Activated T-helper 2 cell treated with anti-CD3 and anti-CD28 coated beads, Interferon-gamma antibody, Interleukin-2, Interleukin-4, amounts not matched to agents 10 μg/mL and 5 μg/mL and 100 μg/mL, durations not matched to agents 14 hours and 24 hours and 36 hours (primary cell): ENCODE results near the gene MUL1. TPM values are rescaled to one million over a fixed set of nuclear protein-coding genes. Genes with fewer than 3 reads are reported as not detected.

Experiments
- DNase-seq: peaks from one replicate; pipeline ENCODE4 v3.0.0; 2021; ENCODE audit warnings: low spot score
- H3K27ac Mint-ChIP-seq: one replicate; pipeline ENCODE4 v1.8.0; 2021; ENCODE audit warnings: mixed read lengths
- H3K27me3 Mint-ChIP-seq: one replicate; pipeline ENCODE4 v1.8.0; 2021; ENCODE audit warnings: low read depth, mixed read lengths
- H3K36me3 Mint-ChIP-seq: one replicate; pipeline ENCODE4 v1.8.0; 2021; ENCODE audit warnings: low read depth, mixed read lengths
- H3K4me1 Mint-ChIP-seq: one replicate; pipeline ENCODE4 v1.8.0; 2021; ENCODE audit warnings: low read depth, mixed read lengths
- H3K4me3 Mint-ChIP-seq: one replicate; pipeline ENCODE4 v1.8.0; 2021; ENCODE audit warnings: low read depth, mild to moderate bottlenecking, moderate library complexity, mixed read lengths
- H3K9me3 Mint-ChIP-seq: one replicate; pipeline ENCODE4 v1.8.0; 2021; ENCODE audit warnings: mixed read lengths
- intact Hi-C: fragments of 100-400 bp; cut with micrococcal nuclease; formaldehyde crosslinking; loops from one replicate; pipeline ENCODE4 v1.15.1; 2023
- total RNA-seq: library from RNA; stranded (reverse); gene quantifications from 2 replicates; pipeline ENCODE4 v1.2.3, GENCODE V29; 2022

The MUL1 gene
- total RNA-seq, 1 donor from 2014 or later: 17.1 TPM

DNA sequence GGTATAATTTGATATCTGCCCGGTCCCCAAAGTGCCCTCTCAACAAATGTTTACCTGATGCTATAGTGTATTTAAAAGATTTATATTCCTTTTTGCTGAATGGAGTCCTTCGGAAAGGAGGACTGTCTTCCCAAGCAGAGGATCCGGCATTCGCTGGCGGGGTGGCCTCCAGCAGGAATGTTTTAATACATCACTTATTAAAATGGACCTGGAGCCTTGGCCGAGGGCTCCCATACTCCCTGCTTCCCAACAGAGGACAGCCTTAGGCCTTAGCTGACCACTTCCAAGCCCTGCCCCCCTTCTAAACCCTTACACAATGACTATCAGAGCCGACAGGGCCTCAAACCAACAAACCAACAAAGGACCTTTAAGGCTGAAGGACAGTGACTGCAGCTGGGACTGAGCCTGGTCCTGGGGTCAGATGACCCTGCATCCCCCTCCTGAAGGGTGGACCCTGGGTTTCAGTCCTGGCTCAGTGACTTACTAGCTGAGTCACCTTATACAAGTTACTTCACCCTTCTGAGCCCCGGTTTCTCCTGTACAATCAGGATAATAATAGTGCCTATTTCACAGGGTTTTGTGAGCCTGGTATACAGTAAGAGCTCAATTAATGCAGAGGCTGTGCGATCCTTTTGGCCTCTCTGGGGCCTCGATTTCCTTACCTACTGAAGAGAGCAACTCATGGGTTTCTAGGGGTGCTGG lies 27.6 kb downstream of the MUL1 start:
- DNase-seq: no peak
- no peak overlapping the region for H3K27ac Mint-ChIP-seq
- H3K4me3 Mint-ChIP-seq: no peak overlapping the region
- peaks cover 79% of the 10 kb centered on the region for H3K27me3 Mint-ChIP-seq
- no peaks in the 10 kb centered on the region for H3K36me3 Mint-ChIP-seq
- H3K4me1 Mint-ChIP-seq: peaks cover 4% of the 10 kb centered on the region
- intact Hi-C loops: no loop called here
- no peaks in the 10 kb centered on the region for H3K9me3 Mint-ChIP-seq

DNA sequence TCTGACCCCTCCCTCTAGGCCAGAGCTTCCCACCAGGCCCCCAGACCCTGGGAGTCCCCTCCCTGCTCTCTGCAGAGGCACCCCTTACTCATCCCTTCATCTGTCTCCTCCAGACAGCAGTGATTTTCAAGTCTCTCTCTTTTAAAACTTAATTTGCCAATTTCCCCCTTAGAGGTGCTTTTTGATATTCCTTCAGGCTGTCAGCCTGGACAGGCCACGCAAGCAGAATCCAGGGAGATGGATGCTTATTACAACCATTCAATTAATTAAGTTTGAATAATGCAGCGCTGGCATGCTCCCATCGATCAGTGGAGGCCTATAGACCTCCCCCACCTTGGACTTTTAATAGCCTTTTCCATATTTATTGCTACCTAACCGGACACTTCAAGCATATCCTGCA lies 28.1 kb downstream of the MUL1 start:
- H3K27ac Mint-ChIP-seq: no peak overlapping the region
- intact Hi-C loops: no loop called here
- H3K4me1 Mint-ChIP-seq: peaks cover 4% of the 10 kb centered on the region
- H3K27me3 Mint-ChIP-seq: peaks cover 85% of the 10 kb centered on the region
- no peaks in the 10 kb centered on the region for H3K36me3 Mint-ChIP-seq
- H3K9me3 Mint-ChIP-seq: no peaks in the 10 kb centered on the region
- no peak for DNase-seq
- no peak overlapping the region for H3K4me3 Mint-ChIP-seq

DNA sequence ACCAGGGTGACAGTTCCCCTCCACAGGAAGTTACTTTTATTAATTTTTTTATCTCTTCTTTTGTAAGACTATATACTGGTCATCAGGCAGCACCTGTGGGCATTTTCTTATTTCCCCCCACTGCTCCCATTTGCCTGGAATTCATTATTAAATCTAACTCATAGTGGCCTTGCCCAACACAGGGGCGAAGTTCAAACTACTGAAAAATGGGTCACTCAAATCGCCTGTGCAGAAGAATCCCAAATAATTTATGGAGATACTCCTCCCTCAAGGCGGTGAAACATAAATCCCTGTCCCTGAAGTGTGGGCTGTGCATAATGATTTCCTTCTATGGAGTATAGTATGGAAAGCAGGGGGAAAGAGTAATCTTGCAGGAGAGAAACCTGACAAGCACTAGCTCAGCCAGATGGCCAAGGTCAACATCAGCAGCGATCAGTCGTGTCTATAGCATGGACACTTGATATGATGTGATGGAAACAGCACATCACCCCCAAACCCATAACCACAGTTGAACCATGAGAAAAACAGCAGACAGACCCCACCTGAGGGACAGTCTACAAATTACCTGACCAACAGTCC lies 29.8 kb downstream of the MUL1 start:
- intact Hi-C loops: no loop called here
- Mint-ChIP-seq H3K36me3 (no peaks in the 10 kb centered on the region), H3K4me3 (no peak overlapping the region), H3K27ac (no peak overlapping the region), H3K4me1 (no peaks in the 10 kb centered on the region), H3K27me3 (peaks cover 85% of the 10 kb centered on the region), H3K9me3 (no peaks in the 10 kb centered on the region)
- no peak for DNase-seq

DNA sequence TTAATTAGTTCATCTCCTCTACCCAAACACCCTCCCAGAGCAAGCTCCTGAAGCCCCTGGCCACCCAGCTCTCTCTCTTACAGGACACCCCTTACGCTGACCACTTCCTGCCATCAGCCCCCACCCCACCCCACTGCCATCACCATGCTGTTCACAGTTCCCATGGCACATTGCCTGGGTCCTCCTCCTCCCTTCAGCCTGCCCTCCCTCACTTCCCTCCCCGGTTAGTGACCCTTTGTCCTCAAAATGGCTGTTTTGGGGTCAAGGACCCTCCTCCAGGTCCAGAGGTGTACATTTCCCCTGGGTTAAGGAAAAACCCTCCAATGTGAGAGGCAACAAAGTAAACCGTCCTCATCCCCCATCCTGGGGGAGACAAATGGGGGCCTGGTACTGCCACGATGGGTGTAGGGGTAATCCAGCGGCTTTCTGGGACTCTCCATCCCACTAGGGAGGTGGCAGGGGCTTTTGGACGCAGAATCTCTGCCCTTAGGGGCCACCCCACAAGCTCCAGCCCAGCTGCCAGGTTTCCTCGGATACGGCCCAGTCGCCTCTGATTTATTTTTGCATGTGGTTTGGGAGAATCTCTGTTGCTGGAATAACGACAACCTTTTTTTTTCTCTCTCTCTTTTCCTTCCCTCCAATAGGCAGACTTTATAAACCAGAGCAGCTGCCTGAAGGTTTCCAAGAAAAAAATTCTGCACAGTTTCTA lies 30.4 kb downstream of the MUL1 start:
- no peak overlapping the region for H3K27ac Mint-ChIP-seq
- intact Hi-C loops: no loop called here
- H3K4me3 Mint-ChIP-seq: no peak overlapping the region
- H3K4me1 Mint-ChIP-seq: no peaks in the 10 kb centered on the region
- peaks cover 80% of the 10 kb centered on the region for H3K27me3 Mint-ChIP-seq
- no peaks in the 10 kb centered on the region for H3K36me3 Mint-ChIP-seq
- DNase-seq: no peak
- no peaks in the 10 kb centered on the region for H3K9me3 Mint-ChIP-seq

DNA sequence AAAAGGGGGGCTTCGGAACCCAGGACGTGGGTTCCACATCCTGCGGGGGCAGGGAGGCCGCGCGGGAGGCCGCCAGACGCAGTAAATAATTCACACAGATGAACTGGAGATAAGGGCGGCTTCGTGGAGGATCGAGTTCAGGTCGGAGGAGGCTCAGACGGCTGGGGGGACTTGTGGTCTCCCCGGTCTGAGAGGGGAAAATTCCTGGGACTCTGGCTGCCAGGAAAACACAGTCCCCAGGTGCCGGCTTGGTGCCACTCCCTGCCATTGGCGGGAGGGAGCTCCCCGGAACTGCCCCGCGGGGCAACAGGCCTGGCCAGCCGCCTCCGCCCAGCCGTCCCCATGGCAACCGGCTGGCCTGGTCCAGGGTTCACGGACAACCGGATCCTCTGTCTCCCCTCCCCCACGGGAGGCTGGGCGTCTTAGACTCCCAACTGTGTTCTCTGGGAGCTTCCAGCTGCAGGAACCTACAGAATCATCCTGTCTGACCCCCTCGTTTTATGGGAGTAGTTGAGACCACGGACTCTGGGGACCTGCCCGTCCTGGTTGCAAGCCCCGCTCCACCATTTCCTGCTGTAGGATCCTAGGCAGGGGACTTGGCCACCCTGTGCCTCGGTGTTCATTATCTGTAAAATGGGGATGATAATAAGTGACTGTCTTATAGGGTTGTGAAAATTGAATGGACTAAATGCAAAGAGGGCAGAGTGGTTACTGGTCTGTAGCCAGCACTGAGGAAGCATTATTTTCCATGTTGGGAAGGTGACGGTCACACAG lies 31.5 kb downstream of the MUL1 start:
- peaks cover 76% of the 10 kb centered on the region for H3K27me3 Mint-ChIP-seq
- no peaks in the 10 kb centered on the region for H3K36me3 Mint-ChIP-seq
- H3K9me3 Mint-ChIP-seq: no peaks in the 10 kb centered on the region
- H3K4me1 Mint-ChIP-seq: no peaks in the 10 kb centered on the region
- H3K4me3 Mint-ChIP-seq: no peak overlapping the region
- DNase-seq: no peak
- H3K27ac Mint-ChIP-seq: no peak overlapping the region
- intact Hi-C loops: no loop called here

DNA sequence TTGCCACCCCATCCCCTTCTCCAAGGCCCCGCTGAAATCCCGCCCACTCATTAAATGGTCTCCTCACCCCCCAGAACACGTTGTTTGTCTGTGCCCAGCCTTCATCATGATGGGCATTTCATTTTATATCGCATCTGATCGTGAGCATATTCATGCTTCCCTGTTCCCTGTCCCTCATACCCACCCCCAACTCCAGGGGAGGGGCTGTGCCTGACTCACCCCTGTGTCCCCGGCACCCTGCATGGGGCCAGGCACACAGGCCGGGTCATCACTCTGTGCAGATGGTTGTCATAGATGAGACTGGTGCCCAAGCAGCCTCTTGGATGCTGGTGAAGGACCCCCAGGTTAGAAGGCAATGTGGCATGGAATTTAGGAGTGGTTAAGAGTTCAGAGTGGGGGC lies 33.0 kb downstream of the MUL1 start:
- Mint-ChIP-seq H3K9me3 (no peaks in the 10 kb centered on the region), H3K27ac (no peak overlapping the region), H3K36me3 (no peaks in the 10 kb centered on the region), H3K27me3 (peaks cover 64% of the 10 kb centered on the region), H3K4me3 (no peak overlapping the region), H3K4me1 (no peaks in the 10 kb centered on the region)
- DNase-seq: no peak
- intact Hi-C loops: no loop called here

DNA sequence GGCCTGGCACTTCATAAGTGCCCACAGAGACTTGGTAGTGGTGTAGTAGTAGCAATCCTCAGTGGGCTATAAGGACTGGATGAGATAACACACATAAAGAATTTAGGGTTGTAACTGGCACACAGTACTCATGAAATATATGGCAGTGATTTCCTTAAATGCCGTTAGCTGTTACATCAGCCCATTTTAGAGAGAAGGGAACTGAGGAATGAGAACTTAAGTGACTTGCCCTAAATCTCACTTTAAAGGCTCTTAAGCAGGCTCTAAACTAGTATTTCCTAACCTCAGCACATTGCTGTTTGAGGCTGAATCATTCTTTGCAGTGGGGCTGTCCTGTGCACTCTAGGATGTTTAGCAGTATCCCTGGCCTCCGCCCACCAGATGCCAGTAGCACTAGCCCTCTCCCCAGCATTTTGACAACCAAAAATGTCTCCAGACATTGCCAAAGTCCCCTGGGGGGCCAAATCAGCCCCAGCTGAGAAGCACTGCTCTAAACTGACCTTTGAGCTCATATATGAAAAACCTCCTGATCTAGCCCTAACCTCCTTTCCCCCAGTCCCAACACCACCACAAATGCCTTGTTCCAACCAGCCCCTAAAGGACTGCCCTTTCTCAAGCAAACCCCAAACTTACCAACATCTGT lies 33.5 kb downstream of the MUL1 start:
- Mint-ChIP-seq H3K36me3 (no peaks in the 10 kb centered on the region), H3K9me3 (no peaks in the 10 kb centered on the region), H3K27ac (no peak overlapping the region), H3K27me3 (peaks cover 59% of the 10 kb centered on the region), H3K4me1 (no peaks in the 10 kb centered on the region), H3K4me3 (no peak overlapping the region)
- no peak for DNase-seq
- intact Hi-C loops: no loop called here

DNA sequence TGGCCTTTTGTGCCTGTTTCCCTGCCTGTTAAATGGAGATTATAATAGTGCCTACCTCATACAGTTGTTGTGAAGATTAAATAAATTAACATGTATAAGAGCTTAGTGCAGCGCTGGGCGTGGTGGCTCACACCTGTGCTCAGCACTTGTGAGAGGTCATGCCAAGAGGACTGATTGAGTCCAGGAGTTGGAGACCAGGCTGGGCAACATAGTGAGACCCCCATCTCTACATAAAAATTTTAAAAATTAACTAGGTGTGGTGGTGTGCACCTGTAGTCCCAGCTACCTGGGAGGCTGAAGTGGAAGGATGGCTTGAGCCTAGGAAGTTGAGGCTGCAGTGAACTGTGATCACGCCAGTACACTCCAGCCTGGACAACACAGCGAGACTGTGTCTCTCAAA lies 34.1 kb downstream of the MUL1 start:
- DNase-seq: no peak
- Mint-ChIP-seq H3K36me3 (no peaks in the 10 kb centered on the region), H3K27me3 (peaks cover 54% of the 10 kb centered on the region), H3K4me1 (no peaks in the 10 kb centered on the region), H3K9me3 (no peaks in the 10 kb centered on the region), H3K27ac (no peak overlapping the region), H3K4me3 (no peak overlapping the region)
- intact Hi-C loops: no loop called here

DNA sequence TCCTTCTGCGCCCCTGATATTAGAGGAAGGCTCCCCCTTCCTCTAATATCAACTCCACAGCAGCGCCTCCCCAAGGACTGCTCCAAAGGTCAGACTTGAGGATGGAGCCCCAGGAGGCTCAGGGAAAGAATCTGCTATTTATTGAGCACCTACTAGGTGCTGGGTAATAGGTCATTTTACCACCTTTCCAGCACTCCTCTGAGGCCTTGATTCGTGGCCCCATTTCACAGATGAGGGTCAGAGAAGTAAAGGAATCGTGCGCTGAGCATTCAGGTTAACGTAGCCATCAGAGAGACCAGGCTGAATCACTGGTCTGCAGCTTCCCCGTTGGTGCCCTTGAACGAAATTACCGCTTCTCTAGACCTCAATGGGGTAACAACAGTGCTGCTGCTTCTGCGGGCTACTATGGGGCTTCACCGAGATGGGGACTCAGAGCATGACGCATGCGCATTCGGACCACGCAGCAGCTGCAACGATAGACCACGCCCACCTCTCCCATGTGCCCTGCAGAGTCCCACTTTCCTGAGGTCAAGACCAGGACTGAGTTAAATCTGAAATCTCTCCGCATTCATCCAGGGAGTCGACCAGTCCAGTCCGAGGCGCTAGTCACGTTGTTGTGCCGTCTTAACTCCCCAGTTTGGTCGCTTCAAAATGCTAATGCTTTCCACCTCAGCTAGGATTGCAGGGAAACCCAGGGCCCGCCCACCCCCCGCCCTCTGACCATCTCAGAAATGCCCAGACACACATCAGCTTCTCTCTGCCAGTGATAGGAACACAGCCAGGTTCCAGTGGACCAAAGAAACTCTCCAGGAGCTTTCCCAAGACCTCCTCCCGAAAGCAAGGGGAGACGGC lies 34.9 kb downstream of the MUL1 start:
- no peak for DNase-seq
- intact Hi-C loops: no loop called here
- Mint-ChIP-seq H3K27ac (no peak overlapping the region), H3K9me3 (no peaks in the 10 kb centered on the region), H3K27me3 (peaks cover 46% of the 10 kb centered on the region), H3K4me1 (no peaks in the 10 kb centered on the region), H3K4me3 (no peak overlapping the region), H3K36me3 (no peaks in the 10 kb centered on the region)

DNA sequence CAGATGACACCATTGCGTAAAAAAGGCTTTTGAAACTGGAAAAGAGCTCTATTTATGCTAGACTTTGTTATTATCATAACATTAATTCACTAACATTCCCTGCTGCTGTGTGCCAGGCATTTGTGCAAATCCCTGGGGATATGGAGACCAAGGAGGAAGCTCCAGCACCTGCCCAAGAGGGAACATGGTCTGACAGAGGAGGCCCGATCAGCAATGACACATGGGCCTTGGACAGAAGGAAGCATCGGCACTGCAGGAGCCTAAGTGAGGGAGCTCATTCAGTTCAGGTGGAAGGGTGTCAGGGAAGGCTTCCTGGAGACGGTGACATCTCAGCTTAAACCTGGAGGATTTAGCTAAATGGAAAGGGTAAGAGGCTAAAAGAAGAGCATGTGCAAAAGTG lies 35.8 kb downstream of the MUL1 start:
- H3K36me3 Mint-ChIP-seq: no peaks in the 10 kb centered on the region
- no peak overlapping the region for H3K27ac Mint-ChIP-seq
- no peaks in the 10 kb centered on the region for H3K4me1 Mint-ChIP-seq
- intact Hi-C loops: no loop called here
- H3K4me3 Mint-ChIP-seq: no peak overlapping the region
- no peak for DNase-seq
- peaks cover 39% of the 10 kb centered on the region for H3K27me3 Mint-ChIP-seq
- no peaks in the 10 kb centered on the region for H3K9me3 Mint-ChIP-seq

DNA sequence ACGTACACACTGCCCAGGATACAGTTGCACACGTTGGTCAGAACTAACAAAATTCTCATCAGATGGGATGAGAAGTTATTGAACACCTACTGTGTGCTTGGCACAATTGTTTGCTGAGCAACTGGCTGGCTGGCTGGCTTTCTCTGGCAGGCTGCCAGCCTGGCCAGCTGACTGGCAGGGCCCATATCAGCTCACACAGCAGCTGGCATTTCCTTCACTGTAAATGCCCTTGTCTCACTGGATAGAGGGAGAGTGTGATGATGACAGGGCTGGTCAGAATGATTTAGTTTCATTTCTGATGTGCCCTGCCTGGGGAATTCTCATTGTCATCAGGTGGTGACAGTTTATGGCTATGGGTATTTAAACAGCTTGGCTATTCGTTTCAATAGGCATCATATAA lies 37.8 kb downstream of the MUL1 start:
- Mint-ChIP-seq H3K27me3 (peaks cover 24% of the 10 kb centered on the region), H3K4me1 (no peaks in the 10 kb centered on the region), H3K9me3 (no peaks in the 10 kb centered on the region), H3K36me3 (no peaks in the 10 kb centered on the region), H3K4me3 (no peak overlapping the region), H3K27ac (no peak overlapping the region)
- DNase-seq: no peak
- intact Hi-C loops: no loop called here
